CD1c-positive myeloid dendritic cell (primary cell): ENCODE measurements around the gene HUNK.

ENCODE experiments used
- DNase-seq: peaks from one replicate; pipeline ENCODE4 v3.0.0-alpha.2; 2016; ENCODE audit errors: extremely low spot score

Gene HUNK

DNA sequence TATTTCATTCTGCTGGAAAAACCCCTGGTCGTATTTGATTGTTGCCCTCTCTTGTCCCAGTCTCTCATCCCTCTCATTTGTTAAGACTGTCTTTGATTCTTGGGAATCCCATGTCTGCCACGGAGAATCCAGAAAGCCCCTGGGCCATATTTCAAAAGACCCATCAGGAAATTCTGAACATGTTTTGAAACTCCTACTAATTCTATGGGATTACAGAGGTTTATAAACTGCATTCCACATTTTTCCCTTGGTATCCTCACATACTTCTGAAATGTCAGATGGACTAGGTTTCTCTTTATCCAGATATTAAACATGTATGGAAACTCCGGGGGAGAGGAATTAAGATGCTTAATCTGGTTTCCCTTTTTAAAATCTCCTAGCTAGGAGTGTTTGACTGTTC is 80.0 kb downstream of the HUNK start:
- DNase-seq, result no peak

GRCh38 chr21:31957631-31958030 is 84.8 kb downstream of the HUNK start:
- no peak for DNase-seq

DNA sequence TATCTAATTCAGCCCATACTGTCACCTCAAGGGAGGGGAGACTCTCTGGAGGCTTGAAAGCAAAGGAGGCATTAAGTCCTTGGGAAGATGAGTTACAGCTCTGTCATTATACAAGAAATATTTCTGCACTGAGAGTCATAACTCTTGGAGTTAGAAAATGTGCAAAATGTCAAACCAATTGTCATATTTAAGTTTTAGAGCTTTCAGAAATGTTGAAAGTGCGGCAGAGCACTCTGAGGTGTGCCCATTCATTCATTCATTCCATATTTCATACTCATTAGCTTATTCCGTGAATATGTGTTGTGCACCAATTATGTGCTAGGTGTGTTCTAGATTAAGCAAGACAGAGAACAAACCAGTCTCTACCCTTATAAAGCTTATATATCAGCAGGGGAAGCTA is 87.1 kb downstream of the HUNK start:
- no peak for DNase-seq

DNA sequence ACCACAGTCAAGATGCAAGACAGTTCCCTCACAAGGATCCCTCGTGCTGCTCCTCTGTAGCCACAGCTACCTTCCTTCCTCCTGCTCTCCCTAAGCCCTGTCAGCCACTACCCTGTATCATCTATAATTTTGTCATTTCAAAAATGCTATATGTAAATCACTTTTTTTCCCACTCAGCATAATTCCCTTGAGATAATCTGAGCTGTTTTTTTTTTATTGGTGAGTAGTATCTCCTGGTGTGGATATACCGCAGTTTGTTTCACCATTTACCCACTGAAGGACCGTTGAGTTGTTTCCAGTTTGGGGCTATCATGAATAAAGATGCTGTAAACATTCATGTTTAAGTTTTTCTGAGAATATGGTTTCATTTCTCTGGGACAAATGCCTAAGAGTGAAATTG is 88.2 kb downstream of the HUNK start:
- no peak for DNase-seq

- DNase-seq, result no peak
These were observed 88.9 kb downstream of the HUNK start for GRCh38 chr21:31961704-31962103.

DNA sequence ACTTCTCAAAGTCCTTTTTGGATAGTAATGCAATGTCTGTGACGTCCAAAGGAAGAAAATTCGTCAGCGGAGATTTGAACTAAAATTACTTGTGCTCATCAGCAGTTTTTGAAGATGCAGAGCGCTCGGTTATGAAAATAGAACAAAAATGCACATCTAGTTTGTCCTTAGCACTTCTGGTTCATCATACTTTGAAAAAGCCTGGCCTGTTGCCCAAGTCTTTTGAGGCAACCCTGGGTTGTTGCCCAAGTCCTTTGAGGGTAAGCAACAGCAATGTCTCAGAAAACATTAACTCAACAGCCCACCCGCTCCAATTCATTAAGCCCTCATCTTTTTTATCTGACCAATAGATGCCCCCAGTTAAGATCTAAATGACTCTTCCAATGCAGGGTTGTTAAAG is 91.9 kb downstream of the HUNK start:
- DNase-seq, result no peak

GRCh38 chr21:31967334-31967733 is 94.5 kb downstream of the HUNK start:
- no peak for DNase-seq

- DNase-seq, result no peak
These were observed 99.8 kb downstream of the HUNK start for GRCh38 chr21:31972622-31973021.

DNA sequence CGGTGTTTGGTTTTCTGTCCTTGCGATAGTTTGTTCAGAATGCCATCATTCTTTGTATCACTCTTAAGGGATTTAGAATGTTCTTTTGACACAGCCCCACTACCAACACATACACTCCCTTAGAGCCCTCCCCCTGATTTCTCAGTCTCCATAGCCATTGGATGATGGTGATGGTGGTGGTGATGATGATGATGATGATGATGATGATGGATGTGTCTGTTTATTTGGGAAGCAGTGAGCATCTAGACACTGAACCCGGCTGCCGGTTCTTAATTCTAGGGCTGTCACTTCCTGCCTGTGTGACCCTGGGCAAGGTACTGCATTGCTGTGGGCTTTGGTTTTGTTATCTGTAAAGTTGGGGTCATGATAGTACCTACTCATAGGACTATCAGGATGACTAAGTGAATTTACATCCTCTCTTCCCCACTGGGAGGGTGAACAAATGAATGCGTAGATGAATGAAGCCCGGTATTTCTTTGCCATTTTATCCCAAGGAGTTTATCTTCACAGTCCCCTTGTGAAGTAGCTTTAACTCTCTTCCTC is 100.7 kb downstream of the HUNK start:
- DNase-seq, result no peak

DNA sequence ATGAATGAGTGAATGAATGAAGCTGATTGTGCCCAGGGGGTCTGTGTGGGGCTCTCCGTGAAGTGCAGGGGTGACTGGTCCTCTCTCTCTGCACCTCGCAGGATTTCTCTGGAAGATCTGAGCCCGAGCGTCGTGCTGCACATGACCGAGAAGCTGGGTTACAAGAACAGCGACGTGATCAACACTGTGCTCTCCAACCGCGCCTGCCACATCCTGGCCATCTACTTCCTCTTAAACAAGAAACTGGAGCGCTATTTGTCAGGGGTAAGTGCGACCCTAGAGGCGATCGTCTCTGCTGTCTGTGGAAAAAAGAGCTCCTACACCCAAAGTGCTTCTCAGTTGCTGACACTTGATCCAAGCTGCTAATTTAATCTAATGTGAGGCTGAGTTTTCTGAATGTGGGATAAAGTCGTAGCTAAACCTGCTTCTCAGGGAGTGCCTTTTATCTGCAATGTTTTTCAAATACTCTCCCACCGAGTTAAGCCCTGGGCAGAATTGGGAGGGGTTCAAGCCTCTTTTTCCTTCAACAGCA is 101.7 kb downstream of the HUNK start:
- no peak for DNase-seq

- DNase-seq, result no peak
These were observed 102.7 kb downstream of the HUNK start for GRCh38 chr21:31975491-31975890.

- no peak for DNase-seq
These were observed 105.0 kb downstream of the HUNK start for GRCh38 chr21:31977816-31978215.

DNA sequence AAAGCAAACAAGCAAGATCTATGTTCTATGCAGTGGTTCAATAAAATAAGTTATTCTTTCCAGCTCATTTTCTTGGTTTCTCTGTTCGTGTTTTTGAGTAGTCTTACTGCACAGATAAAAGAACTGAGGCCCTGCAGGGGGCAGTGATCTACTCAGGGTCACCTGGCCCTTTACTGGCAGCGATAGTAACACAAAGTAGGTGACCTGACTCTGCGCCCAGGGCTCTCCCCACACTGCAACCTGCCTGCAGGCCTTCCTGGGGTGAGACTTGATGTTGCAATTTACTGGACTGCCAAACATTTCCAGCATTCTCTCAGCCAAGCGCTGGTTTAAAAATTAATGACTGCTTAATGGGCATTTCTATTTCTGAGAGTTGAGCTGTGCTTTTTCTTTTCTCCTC is 110.3 kb downstream of the HUNK start:
- DNase-seq, result no peak

DNA sequence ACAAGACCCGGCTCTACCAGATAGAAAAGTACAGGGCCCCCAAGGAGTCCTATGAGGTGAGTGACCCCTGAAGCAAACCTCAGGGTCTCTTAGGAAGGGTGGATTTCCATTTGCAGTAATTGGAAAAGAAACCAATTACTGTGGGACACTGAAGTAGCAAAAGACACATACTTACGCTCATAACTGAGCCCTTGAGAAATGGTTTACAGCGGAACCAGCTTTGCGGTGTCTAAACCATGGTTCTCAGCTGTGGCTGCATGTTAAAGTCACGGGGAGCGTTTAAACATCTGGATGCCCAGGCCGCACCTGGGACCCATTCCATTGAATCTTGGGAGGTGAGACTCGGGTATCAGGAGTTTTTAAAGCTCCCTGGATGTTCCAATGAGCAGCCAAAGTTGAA is 110.7 kb downstream of the HUNK start:
- no peak for DNase-seq

- no peak for DNase-seq
These were observed 112.6 kb downstream of the HUNK start for GRCh38 chr21:31985398-31985797.

GRCh38 chr21:31986035-31986856 is 113.4 kb downstream of the HUNK start:
- no peak for DNase-seq

- DNase-seq, result no peak
These were observed 114.9 kb downstream of the HUNK start for GRCh38 chr21:31987696-31988095.

GRCh38 chr21:31988492-31989290 is 115.9 kb downstream of the HUNK start:
- DNase-seq, result no peak

DNA sequence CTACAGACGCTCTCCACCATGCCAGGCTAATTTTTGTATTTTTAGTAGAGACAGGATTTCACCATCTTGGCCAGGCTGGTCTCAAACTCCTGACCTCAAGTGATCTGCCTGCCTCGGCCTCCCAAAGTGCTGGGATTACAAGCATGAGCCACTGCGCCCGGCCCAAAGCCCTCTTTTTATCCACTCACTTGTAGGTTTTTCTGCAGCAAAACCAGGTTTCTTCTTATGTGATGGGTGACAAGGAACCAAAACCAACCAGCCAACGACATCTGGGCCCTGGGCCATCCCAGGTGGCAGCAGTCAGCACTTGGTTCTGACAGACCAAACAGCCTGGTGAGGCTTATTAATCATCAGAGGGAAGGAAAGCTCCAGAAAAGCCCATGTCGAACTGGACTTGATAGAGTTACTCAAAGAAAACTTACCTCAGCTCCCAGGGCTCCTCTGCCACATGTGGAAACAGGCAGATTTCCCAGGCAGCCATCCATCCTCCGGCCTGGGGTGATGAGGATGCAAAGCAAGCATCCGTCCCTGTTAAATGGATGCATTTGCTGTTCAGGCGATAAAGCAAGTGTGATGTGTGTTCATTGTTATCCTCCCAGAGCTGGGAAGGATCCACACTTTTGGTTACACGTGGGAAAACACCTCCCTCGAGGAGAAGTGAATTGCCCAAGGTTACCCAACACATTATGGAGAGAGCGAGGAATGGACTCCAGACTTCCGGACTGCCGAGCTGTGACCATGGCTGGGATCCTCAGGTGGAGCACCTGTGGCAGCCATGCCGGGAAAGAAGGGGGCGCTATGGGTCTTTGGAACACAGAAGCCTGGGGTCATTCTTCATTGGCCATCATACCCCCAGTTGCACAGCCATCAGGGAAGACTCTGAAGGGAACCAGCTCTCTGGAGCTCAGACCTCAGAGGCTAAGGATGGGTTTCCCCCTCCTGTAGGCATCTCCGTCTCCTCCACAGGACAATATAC is 118.8 kb downstream of the HUNK start:
- no peak for DNase-seq

- no peak for DNase-seq
These were observed 119.6 kb downstream of the HUNK start for GRCh38 chr21:31992391-31992790.
